ENCODE data around the gene LMOD3.
A peak's percentile ranks its signal among the peaks of the same experiment; 100 is the strongest.

LMOD3 gene

GRCh38 chr3:69094467-69095205 lies 27.8 kb downstream of the LMOD3 start:
- DNase-seq (ENCODE audit: low read depth in 3 of 3, low spot score in 1 of 3): no peak

GRCh38 chr3:69092030-69092516 lies 30.3 kb downstream of the LMOD3 start:
- no peak for DNase-seq (ENCODE audit: low read depth in 3 of 3, low spot score in 1 of 3)

GRCh38 chr3:69091389-69092029 lies 30.9 kb downstream of the LMOD3 start:
- DNase-seq (ENCODE audit: low read depth in 3 of 3, low spot score in 1 of 3): no peak

GRCh38 chr3:69090021-69090420 lies 32.4 kb downstream of the LMOD3 start:
- DNase-seq (ENCODE audit: low read depth in 3 of 3, low spot score in 1 of 3): no peak

GRCh38 chr3:69088063-69088462 lies 34.3 kb downstream of the LMOD3 start:
- DNase-seq (ENCODE audit: low read depth in 3 of 3, low spot score in 1 of 3): no peak

GRCh38 chr3:69087030-69087791 lies 35.2 kb downstream of the LMOD3 start:
- DNase-seq (ENCODE audit: low read depth in 3 of 3, low spot score in 1 of 3): no peak

GRCh38 chr3:69085833-69086722 lies 36.3 kb downstream of the LMOD3 start:
- DNase-seq (ENCODE audit: low read depth in 3 of 3, low spot score in 1 of 3): peak; percentile 46 to 67 (median 58)

- no peak for DNase-seq (ENCODE audit: low read depth in 3 of 3, low spot score in 1 of 3)
These were observed 37.1 kb downstream of the LMOD3 start for GRCh38 chr3:69085168-69085832.

GRCh38 chr3:69084326-69085167 lies 37.8 kb downstream of the LMOD3 start, which contains the start of gene ARL6IP5:
TSS of gene ARL6IP5 (plus strand) at chr3:69084937. CDS start at chr3:69085048, 111 bp downstream.
- DNase-seq (ENCODE audit: low read depth in 3 of 3, low spot score in 1 of 3): peak; percentile 77 to 81 (median 79)

- DNase-seq (ENCODE audit: low read depth in 3 of 3, low spot score in 1 of 3): peak; percentile 26 to 36 (median 33)
These were observed 39.6 kb downstream of the LMOD3 start for GRCh38 chr3:69082805-69083204.

- DNase-seq (ENCODE audit: low read depth in 3 of 3, low spot score in 1 of 3): no peak
These were observed 40.0 kb downstream of the LMOD3 start for GRCh38 chr3:69082361-69082760.

- no peak for DNase-seq (ENCODE audit: low read depth in 3 of 3, low spot score in 1 of 3)
These were observed 40.7 kb downstream of the LMOD3 start for GRCh38 chr3:69081583-69082262.

- peak; percentile 78 to 90 (median 79) for DNase-seq (ENCODE audit: low read depth in 3 of 3, low spot score in 1 of 3)
These were observed 42.0 kb downstream of the LMOD3 start, which contains the start of gene UBA3 for GRCh38 chr3:69080233-69080920. TSS of gene UBA3 (minus strand) at chr3:69080365. CDS start at chr3:69080353, 12 bp downstream.

GRCh38 chr3:69079269-69080159 lies 42.9 kb downstream of the LMOD3 start:
- no peak for DNase-seq (ENCODE audit: low read depth in 3 of 3, low spot score in 1 of 3)

- DNase-seq (ENCODE audit: low read depth in 3 of 3, low spot score in 1 of 3): no peak
These were observed 49.5 kb downstream of the LMOD3 start for GRCh38 chr3:69072928-69073327.

- no peak for DNase-seq (ENCODE audit: low read depth in 3 of 3, low spot score in 1 of 3)
These were observed 56.3 kb downstream of the LMOD3 start for GRCh38 chr3:69066121-69066520.

Data from stimulated activated CD4-positive, alpha-beta T cell treated with anti-CD3 and anti-CD28 coated beads, TNF-alpha, amount 100 ng/mL, for 1 hour (primary cell).